T follicular helper cell (primary cell): ENCODE data around the gene CELF2.
"Not testable (repeated sequence)": the region's sequence is repeated elsewhere in the genome, so short reads cannot be mapped to it uniquely, and the experiment has no call there.

Source experiments
- DNase-seq: peaks from one replicate; pipeline ENCODE4 v3.0.0-alpha.2; 2020; ENCODE audit warnings: low read depth

CELF2 gene

DNA sequence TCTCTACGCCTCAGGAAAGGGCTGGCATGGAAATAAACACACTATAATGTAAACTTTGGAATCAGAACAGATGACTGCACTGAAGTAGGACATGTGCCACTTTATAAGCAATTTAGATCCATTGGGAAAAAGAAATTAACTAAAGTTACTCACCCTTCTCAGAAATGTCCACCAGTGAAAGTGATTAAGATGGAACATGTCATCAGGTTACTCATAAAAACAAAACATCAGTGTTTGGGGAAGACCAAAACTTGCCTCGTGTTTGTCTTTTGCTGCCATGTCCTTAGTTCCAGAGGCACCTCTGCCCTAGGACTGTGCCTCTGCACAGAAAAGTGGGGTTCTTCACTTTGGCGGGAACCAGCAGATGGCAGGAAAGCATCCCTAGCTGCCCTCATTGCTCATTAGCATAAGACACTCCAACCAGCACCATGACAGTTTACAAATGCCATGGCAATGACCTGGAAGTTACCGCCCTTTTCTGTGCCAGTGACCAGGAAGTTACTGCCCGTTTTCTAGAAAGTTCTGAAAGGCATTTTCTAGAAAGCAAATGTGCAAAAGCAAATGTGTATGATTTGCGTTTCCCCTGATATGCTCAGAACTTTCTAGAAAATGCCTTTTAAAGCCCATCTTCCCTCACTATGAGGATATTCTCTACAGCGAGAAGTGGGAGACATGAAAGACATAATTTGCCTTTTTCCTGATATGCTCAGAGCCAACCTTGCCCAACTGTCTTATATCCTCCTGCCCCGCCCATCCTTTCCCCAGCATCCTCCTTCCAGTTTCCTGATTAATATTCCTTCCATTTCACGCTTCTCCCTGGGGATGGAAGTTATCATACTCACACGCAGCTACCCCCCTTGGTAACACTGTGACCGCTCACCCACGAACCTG, 335.6 kb downstream of the CELF2 start:
- no peak for DNase-seq

DNA sequence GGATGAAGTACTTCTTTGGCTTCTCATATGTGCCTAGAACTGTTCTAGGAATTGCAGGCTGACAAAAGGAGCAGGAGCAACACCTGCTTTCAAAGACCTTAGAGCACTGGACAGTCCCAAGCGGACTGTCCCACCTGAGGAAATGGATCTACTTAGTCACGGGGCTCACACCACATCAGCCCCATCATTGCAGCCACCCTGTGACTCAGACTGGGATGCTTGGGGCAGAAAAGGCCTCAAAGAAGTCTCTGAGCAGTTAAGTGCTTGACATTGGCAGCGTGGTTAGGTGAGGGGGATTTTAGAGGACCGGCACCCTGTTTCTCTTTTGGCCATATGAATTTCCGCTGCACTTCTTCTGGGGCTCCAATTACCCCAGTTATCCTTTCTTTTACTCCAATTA, 337.2 kb downstream of the CELF2 start:
- no peak for DNase-seq

DNA sequence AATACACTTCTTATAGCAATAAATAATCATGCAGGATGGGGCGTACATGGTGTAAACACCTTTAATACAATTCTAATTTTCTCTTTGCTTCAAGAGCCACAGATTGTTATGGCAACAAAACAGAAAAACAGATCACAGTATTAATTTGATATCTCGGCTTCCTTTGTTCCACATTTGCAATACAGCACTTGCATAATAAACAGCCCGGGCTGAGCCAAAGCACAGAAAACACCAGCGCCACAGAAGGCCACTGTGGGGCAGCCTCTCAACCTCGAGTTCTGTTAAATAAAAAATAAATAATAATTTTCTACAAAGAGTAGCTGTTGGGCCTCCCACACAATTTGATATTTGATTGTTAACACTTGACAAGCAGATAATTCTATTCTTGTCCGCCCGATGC, 337.9 kb downstream of the CELF2 start:
- DNase-seq = no peak

DNA sequence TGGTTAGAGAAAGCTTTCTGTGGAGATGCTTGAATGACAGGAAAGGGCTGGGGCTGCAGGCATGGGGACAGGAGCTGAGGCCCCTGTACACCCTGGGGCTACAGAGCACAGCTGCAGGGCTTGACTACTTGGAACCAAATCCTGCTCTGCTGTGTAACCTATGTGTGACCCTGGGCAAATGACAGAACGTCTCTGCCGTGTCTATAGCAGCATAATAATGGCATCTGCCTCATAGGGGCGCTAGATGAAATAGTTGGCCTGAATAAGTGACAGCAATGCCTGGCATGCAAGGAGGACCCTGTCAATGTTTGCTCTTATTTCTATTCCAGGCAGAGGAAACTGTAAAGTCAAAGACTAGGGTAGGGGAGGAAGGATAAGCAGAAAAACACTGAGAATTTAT, 339.8 kb downstream of the CELF2 start:
- no peak for DNase-seq

DNA sequence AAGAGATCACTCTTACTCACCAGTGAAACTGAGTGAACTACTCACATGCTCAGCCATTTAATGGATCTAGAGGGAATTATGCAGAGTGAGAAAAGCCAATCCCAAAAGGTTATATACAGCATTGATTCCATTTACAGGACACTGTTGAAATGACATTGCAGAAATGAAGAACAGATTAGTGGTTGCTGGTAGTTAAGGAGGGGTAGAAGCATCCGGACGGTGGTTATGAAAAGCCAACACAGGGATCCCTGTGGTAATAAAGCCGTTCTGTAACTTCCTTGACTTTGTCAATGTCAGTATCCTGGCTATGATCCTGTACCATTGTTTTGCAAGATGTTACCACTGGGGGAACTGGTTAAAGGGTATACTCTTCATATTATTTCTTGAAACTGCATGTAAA, 340.3 kb downstream of the CELF2 start:
- no peak for DNase-seq

- no peak for DNase-seq
Measured at GRCh38 chr10:11358923-11359575, 341.4 kb downstream of the CELF2 start.

DNA sequence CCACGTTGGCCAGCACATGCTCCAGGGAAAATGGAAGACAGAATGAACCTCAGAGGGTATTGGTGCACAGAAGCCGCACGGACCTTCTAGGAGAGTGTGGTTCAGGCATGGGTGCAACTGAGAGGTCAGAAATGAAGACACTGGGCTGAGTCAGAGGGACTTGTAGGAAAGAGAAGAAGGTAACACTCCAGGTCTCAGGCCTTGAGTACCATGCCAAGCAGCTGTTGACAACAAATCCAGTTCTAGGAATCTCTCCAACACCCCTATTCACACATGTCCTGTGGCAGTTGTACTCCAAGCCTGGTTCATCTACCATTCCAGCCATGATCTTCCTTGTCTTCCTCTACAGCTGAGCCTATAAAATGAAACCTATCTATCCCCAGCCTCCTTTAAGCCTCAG, 342.2 kb downstream of the CELF2 start:
- no peak for DNase-seq

- no peak for DNase-seq
Measured at GRCh38 chr10:11363497-11363896, 345.8 kb downstream of the CELF2 start.

DNA sequence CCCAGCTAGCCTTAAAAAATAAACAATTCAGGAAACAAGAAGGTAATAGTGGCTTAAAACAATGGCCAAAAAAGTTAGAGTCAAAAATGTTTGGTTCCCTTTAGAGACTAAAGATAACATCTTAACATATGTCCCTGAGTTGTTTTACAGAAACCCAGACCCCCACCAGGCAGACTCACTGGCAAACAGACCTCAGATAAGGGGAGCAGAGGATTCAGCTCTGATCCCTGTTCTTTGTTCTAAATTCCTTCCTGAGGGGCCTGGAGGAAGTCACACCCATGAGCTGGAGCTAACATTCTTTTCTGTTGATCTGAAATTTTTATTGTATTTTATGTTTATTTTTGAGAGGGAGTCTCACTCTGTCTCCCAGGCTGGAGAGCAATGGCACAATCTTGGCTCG, 346.6 kb downstream of the CELF2 start:
- no peak for DNase-seq

GRCh38 chr10:11366889-11367288, 349.2 kb downstream of the CELF2 start:
- not testable (repeated sequence) for DNase-seq

- no peak for DNase-seq
Measured at GRCh38 chr10:11367505-11367904, 349.8 kb downstream of the CELF2 start.

- no peak for DNase-seq
Measured at GRCh38 chr10:11373717-11374171, 356.1 kb downstream of the CELF2 start.

DNA sequence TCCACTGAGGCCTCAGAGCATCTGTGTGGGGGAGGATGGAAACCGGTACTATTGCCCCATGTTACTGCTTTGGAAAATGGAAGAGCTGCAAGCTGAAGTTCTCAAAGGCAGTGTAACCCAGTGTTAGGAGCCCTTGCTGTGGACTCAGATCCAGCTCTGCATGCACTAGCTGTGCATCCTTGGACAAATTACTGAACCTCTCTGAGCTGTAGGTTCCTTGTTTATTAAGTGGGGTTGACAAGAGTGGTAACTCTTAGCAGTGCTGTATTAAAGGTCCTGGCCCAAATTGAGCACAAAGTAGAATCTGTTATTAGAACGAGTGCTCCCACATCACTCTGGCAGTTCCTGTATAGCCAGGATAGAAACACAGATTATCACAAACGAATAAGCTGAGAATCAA, 359.6 kb downstream of the CELF2 start:
- DNase-seq = no peak

- DNase-seq = no peak
Measured at GRCh38 chr10:11378835-11379234, 361.2 kb downstream of the CELF2 start.

DNA sequence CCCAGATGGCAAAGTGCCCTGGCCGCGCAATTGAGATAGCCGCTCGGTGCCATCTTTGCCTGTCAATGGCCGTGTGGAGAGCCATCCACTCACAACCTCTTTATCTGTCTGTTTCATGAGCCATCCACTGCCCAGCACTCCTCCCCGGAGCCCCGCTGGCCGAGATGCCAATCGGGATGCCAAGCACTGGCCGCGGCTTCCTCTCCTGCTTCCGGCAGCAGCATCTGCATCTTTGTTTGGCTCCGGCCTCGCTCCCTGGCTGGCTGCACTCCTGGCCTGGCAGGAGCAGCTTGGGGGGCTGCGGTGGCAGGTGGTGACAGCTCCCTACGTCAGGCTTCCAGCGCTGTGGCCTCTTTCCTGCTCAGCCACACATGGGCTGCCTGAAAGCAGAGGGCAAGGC, 362.1 kb downstream of the CELF2 start:
- DNase-seq = no peak

- no peak for DNase-seq
Measured at GRCh38 chr10:11381023-11381422, 363.4 kb downstream of the CELF2 start.

GRCh38 chr10:11381511-11381910, 363.8 kb downstream of the CELF2 start:
- no peak for DNase-seq

DNA sequence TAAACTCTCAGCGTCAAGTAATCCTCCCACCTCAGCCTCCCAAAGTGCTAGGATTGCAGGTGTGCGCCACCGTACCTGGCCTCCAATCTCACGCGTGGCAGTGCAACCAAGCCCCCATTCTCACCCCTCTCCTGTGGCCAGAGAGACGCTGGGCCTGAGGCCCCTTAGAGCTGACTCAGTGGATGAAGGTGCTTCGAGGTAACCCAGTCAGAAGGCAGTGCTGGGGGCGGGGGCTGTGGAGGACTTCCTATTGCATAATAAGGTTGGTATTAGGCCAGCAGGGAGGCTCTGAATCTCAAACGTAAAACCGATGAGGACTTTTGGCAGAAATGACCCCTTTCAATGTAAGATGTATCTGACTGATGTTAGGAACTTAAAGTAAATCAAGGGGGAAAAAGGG, 364.5 kb downstream of the CELF2 start:
- no peak for DNase-seq

- DNase-seq = no peak
Measured at GRCh38 chr10:11386044-11386443, 368.4 kb downstream of the CELF2 start.
